Skin epidermis (tissue), 12 donors: ENCODE measurements around the gene ELFN2.
A peak's percentile ranks its signal among the peaks of the same experiment; 100 is the strongest.

Source experiments
- H3K27ac ChIP-seq, 21 experiments: fragments of 200-600 bp; sonication (generic) in 11 of 21; one replicate each; pipeline ENCODE4 v1.5.0; 2020; ENCODE audit warnings: mild to moderate bottlenecking in 3 of 21, inconsistent platforms in 2 of 21, moderate library complexity in 2 of 21
- H3K4me3 ChIP-seq, 7 experiments: fragments of 200-600 bp; sonication (generic) in 2 of 7; one replicate each; pipeline ENCODE4 v1.5.0; 2020; ENCODE audit warnings: inconsistent platforms in 2 of 7, mild to moderate bottlenecking in 2 of 7, moderate library complexity in 1 of 7

ELFN2 gene

GRCh38 chr22:37431366-37431765 is 4.1 kb upstream of the ELFN2 start:
- Histone ChIP-seq H3K27ac (no peak overlapping the region), H3K4me3 (no peak overlapping the region)

- no peak overlapping the region for H3K4me3 ChIP-seq
- H3K27ac ChIP-seq = no peak overlapping the region
Measured at GRCh38 chr22:37430941-37431340, 3.7 kb upstream of the ELFN2 start.

GRCh38 chr22:37428649-37429586 is 1.6 kb upstream of the ELFN2 start:
- Histone ChIP-seq H3K27ac (no peak overlapping the region), H3K4me3 (no peak overlapping the region)

GRCh38 chr22:37427711-37428635 is 694 bp upstream of the ELFN2 start:
- Histone ChIP-seq H3K4me3 (peak overlapping the region in 6 of 7 experiments; percentile 8 to 40 (median 24)), H3K27ac (no peak overlapping the region)

GRCh38 chr22:37426706-37427134 is 559 bp downstream of the ELFN2 start:
- Histone ChIP-seq H3K4me3 (peak overlapping the region in 5 of 7 experiments; percentile 8 to 40 (median 25)), H3K27ac (no peak overlapping the region)

- H3K27ac ChIP-seq = no peak overlapping the region
- H3K4me3 ChIP-seq = no peak overlapping the region
Measured at GRCh38 chr22:37425800-37426705, 1.2 kb downstream of the ELFN2 start.

- Histone ChIP-seq H3K4me3 (no peak overlapping the region), H3K27ac (no peak overlapping the region)
Measured at GRCh38 chr22:37425369-37425768, 1.9 kb downstream of the ELFN2 start.

- no peak overlapping the region for H3K4me3 ChIP-seq
- H3K27ac ChIP-seq = no peak overlapping the region
Measured at GRCh38 chr22:37423283-37423682, 4.0 kb downstream of the ELFN2 start.

GRCh38 chr22:37421468-37421877 is 5.8 kb downstream of the ELFN2 start:
- H3K27ac ChIP-seq = no peak overlapping the region
- no peak overlapping the region for H3K4me3 ChIP-seq

GRCh38 chr22:37420686-37421467 is 6.4 kb downstream of the ELFN2 start:
- Histone ChIP-seq H3K27ac (no peak overlapping the region), H3K4me3 (peak overlapping the region in 1 of 7 experiments; percentile 28)

GRCh38 chr22:37419969-37420685 is 7.2 kb downstream of the ELFN2 start:
- H3K4me3 ChIP-seq = peak overlapping the region; percentile 6 to 31 (median 18)
- H3K27ac ChIP-seq = no peak overlapping the region

GRCh38 chr22:37419370-37419968 is 7.8 kb downstream of the ELFN2 start:
- Histone ChIP-seq H3K4me3 (peak overlapping the region; percentile 6 to 31 (median 18)), H3K27ac (peak overlapping the region in 1 of 21 experiments; percentile 49)

- Histone ChIP-seq H3K27ac (peak overlapping the region in 1 of 21 experiments; percentile 49), H3K4me3 (no peak overlapping the region)
Measured at GRCh38 chr22:37418627-37419369, 8.5 kb downstream of the ELFN2 start.

GRCh38 chr22:37417677-37418348 is 9.5 kb downstream of the ELFN2 start:
- Histone ChIP-seq H3K4me3 (no peak overlapping the region), H3K27ac (no peak overlapping the region)

GRCh38 chr22:37417264-37417663 is 10.0 kb downstream of the ELFN2 start:
- no peak overlapping the region for H3K4me3 ChIP-seq
- no peak overlapping the region for H3K27ac ChIP-seq

- Histone ChIP-seq H3K4me3 (no peak overlapping the region), H3K27ac (no peak overlapping the region)
Measured at GRCh38 chr22:37416827-37417226, 10.5 kb downstream of the ELFN2 start.
